Ascending aorta (tissue), 2 donors: ENCODE data around the gene RXRG. TPM values are rescaled to one million over a fixed set of nuclear protein-coding genes. Genes with fewer than 3 reads are reported as not detected.

Experiments
- DNase-seq, 2 donors: peaks; one replicate each; pipeline ENCODE4 v3.0.0-alpha.2; 2019; ENCODE audit warnings: low spot score in 2 of 2
- H3K27ac ChIP-seq, 2 donors: fragments of 200-600 bp; sonication (generic); one replicate each; pipeline ENCODE4 v1.5.1; 2016 to 2017; ENCODE audit warnings: mild to moderate bottlenecking in 1 of 2
- H3K27me3 ChIP-seq: fragments of 200-600 bp; sonication (generic); one replicate; pipeline ENCODE4 v1.5.1; 2017
- H3K36me3 ChIP-seq, 2 donors: fragments of 200-600 bp; sonication (generic); one replicate each; pipeline ENCODE4 v1.5.1; 2016
- H3K4me1 ChIP-seq, 2 donors: fragments of 200-600 bp; sonication (generic); one replicate each; pipeline ENCODE4 v1.5.1; 2016 to 2017; ENCODE audit warnings: mild to moderate bottlenecking in 1 of 2
- H3K4me3 ChIP-seq, 2 donors: fragments of 200-600 bp; sonication (generic); one replicate each; pipeline ENCODE4 v1.5.1; 2016 to 2017; ENCODE audit warnings: mild to moderate bottlenecking in 1 of 2
- H3K9me3 ChIP-seq, 2 donors: fragments of 200-600 bp; sonication (generic); one replicate each; pipeline ENCODE4 v1.5.1; 2016
- CTCF ChIP-seq, 3 experiments: fragments of 200-600 bp in 2 of 3; fragments of 450-650 bp in 1 of 3; sonication (generic) in 2 of 3; IDR thresholded peaks; one replicate each; pipeline ENCODE4 v1.5.1; 2016 to 2019; ENCODE audit warnings: antibody characterized with exemption in 3 of 3, mild to moderate bottlenecking in 1 of 3, moderate library complexity in 1 of 3
- intact Hi-C: fragments of 100-400 bp; cut with DNase I; formaldehyde crosslinking; loops from one replicate; pipeline ENCODE4 v1.15.1; 2023
- total RNA-seq: library from RNA; depleted of rRNA; stranded (reverse); fragments of >200 nt; gene quantifications from one replicate; pipeline ENCODE4 v1.1.0, GENCODE V29; 2016

RXRG gene
- total RNA-seq: not detected

- H3K9me3 ChIP-seq: no peaks in the 10 kb centered on the region
- peaks cover 3% of the 10 kb centered on the region for H3K27me3 ChIP-seq
- intact Hi-C loops: no loop called here
- peak within 1 kb of the TSS; percentile 36 to 41 for H3K4me3 ChIP-seq
- no peak within 1 kb of the TSS for H3K27ac ChIP-seq
- no peaks in the 10 kb centered on the region for H3K36me3 ChIP-seq
- peaks cover 0 to 7% of the 10 kb centered on the region in 2 donors for H3K4me1 ChIP-seq
- DNase-seq: no peak
- no peak for TF ChIP-seq CTCF (IDR thresholded peaks at IDR 0.05)
Observed at GRCh38 chr1:165444897-165445370, at the start of gene RXRG. RXRG (minus strand) TSS chr1:165445126; CDS start chr1:165444893, 233 bp downstream.

GRCh38 chr1:165492845-165493373 lies 48.0 kb upstream of the RXRG start:
- intact Hi-C loops: no loop called here
- no peaks in the 10 kb centered on the region for H3K36me3 ChIP-seq
- no peaks in the 10 kb centered on the region for H3K4me1 ChIP-seq
- DNase-seq: no peak
- H3K27ac ChIP-seq: no peak overlapping the region
- no peaks in the 10 kb centered on the region for H3K9me3 ChIP-seq
- no peaks in the 10 kb centered on the region for H3K27me3 ChIP-seq
- H3K4me3 ChIP-seq: no peak overlapping the region
- no peak for TF ChIP-seq CTCF (IDR thresholded peaks at IDR 0.05)

- intact Hi-C loops: no loop called here
- Histone ChIP-seq H3K4me1 (no peaks in the 10 kb centered on the region), H3K9me3 (no peaks in the 10 kb centered on the region), H3K27ac (no peak overlapping the region), H3K4me3 (no peak overlapping the region), H3K27me3 (no peaks in the 10 kb centered on the region), H3K36me3 (no peaks in the 10 kb centered on the region)
- DNase-seq: no peak
- TF ChIP-seq CTCF (IDR thresholded peaks at IDR 0.05): no peak
Observed at GRCh38 chr1:165490175-165490574, 45.2 kb upstream of the RXRG start.

- intact Hi-C loops: no loop called here
Observed at GRCh38 chr1:165487921-165488320, 43.0 kb upstream of the RXRG start.

GRCh38 chr1:165486663-165487062 lies 41.7 kb upstream of the RXRG start:
- Histone ChIP-seq H3K4me3 (no peak overlapping the region), H3K9me3 (no peaks in the 10 kb centered on the region), H3K27me3 (no peaks in the 10 kb centered on the region), H3K36me3 (no peaks in the 10 kb centered on the region), H3K4me1 (no peaks in the 10 kb centered on the region), H3K27ac (no peak overlapping the region)
- TF ChIP-seq CTCF (IDR thresholded peaks at IDR 0.05): no peak
- intact Hi-C loops: no loop called here
- no peak for DNase-seq

More at GRCh38 chr1:165487921-165488320, 43.0 kb upstream of the RXRG start:
- Histone ChIP-seq H3K4me3 (no peak overlapping the region), H3K36me3 (no peaks in the 10 kb centered on the region), H3K27me3 (no peaks in the 10 kb centered on the region), H3K27ac (no peak overlapping the region), H3K4me1 (no peaks in the 10 kb centered on the region), H3K9me3 (no peaks in the 10 kb centered on the region)
- TF ChIP-seq CTCF (IDR thresholded peaks at IDR 0.05): no peak
- no peak for DNase-seq

GRCh38 chr1:165485716-165486115 lies 40.8 kb upstream of the RXRG start:
- H3K27me3 ChIP-seq: no peaks in the 10 kb centered on the region
- no peaks in the 10 kb centered on the region for H3K4me1 ChIP-seq
- DNase-seq: no peak
- TF ChIP-seq CTCF (IDR thresholded peaks at IDR 0.05): no peak
- no peaks in the 10 kb centered on the region for H3K9me3 ChIP-seq
- H3K27ac ChIP-seq: no peak overlapping the region
- no peaks in the 10 kb centered on the region for H3K36me3 ChIP-seq
- H3K4me3 ChIP-seq: no peak overlapping the region
- intact Hi-C loops: no loop called here
